Measurements from ENCODE around the gene PRRG4. TPM values are rescaled to one million over a fixed set of nuclear protein-coding genes. Genes with fewer than 3 reads are reported as not detected.

The PRRG4 gene
- total and polyA plus RNA-seq, 2 experiments from 2014 or later, result 3.0 to 12.1 TPM

- no peak overlapping the region for H2AFZ ChIP-seq
- H3K27me3 ChIP-seq, result no peaks in the 10 kb centered on the region
- H3K9me3 ChIP-seq (ENCODE audit: low read depth), result no peaks in the 10 kb centered on the region
- no peaks in the 10 kb centered on the region for H3K9me2 ChIP-seq (replicated peaks; ENCODE audit: insufficient read depth)
- H3K4me3 ChIP-seq, result no peak overlapping the region
- no peaks in the 10 kb centered on the region for H3K4me1 ChIP-seq (ENCODE audit: insufficient read depth)
- DNase-seq (ENCODE audit: low spot score), result peak; percentile 67
- H3K27ac ChIP-seq, result peak overlapping the region; percentile 70
- H3K36me3 ChIP-seq (replicated peaks; ENCODE audit: insufficient read depth, low read depth), result no peaks in the 10 kb centered on the region
- no peak for TF ChIP-seq CTCF (IDR thresholded peaks at IDR 0.05; ENCODE audit: poor library complexity)
- TF ChIP-seq EZH2 (IDR thresholded peaks at IDR 0.05; ENCODE audit: borderline replicate concordance), result no peak
- no peak for TF ChIP-seq EZH2phosphoT487 (IDR thresholded peaks at IDR 0.05; ENCODE audit: low read depth, severe bottlenecking, unreplicated experiment)
- H3K4me2 ChIP-seq, result peak overlapping the region; percentile 34
- no peaks in the 10 kb centered on the region for H4K20me1 ChIP-seq (ENCODE audit: insufficient read depth, poor library complexity, severe bottlenecking)
- no peaks in the 10 kb centered on the region for H3K79me2 ChIP-seq
- 66% methylated on average over 4 of the region's 4 CpGs for WGBS (ENCODE audit: low lambda C conversion rate, missing lambda C conversion rate)
Measured at GRCh38 chr11:32852207-32852606, 22.5 kb downstream of the PRRG4 start.

DNA sequence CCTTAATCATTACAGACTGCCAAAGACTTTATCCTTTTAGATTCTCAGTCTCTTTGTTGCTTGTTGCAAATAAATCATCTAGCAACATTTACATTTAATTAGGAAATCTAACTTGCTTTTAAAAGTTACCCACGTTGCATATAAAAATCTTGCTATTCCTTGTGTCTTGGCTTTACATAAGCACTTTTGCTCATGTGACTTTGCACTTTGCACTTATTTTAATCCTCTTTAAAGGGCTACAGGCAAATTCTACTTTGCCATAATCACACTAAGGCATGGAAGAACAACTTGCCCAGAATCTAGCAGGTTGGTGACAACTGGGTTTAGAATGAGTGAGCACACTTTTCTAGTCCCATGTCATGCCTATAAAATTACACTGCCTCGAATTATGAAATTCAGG lies 25.9 kb downstream of the PRRG4 start:
- Histone ChIP-seq H3K4me2 (no peak overlapping the region), H3K79me2 (no peaks in the 10 kb centered on the region), H3K9me3 (ENCODE audit: low read depth) (no peaks in the 10 kb centered on the region), H3K4me3 (no peak overlapping the region), H3K9me2 (replicated peaks; ENCODE audit: insufficient read depth) (no peaks in the 10 kb centered on the region), H3K36me3 (replicated peaks; ENCODE audit: insufficient read depth, low read depth) (no peaks in the 10 kb centered on the region), H2AFZ (no peak overlapping the region), H4K20me1 (ENCODE audit: insufficient read depth, poor library complexity, severe bottlenecking) (no peaks in the 10 kb centered on the region), H3K4me1 (ENCODE audit: insufficient read depth) (no peaks in the 10 kb centered on the region), H3K27me3 (no peaks in the 10 kb centered on the region), H3K27ac (no peak overlapping the region)
- peak; percentile 8 for DNase-seq (ENCODE audit: low spot score)
- TF ChIP-seq EZH2phosphoT487 (IDR thresholded peaks at IDR 0.05; ENCODE audit: low read depth, severe bottlenecking, unreplicated experiment), result no peak
- TF ChIP-seq CTCF (IDR thresholded peaks at IDR 0.05; ENCODE audit: poor library complexity), result no peak
- no peak for TF ChIP-seq EZH2 (IDR thresholded peaks at IDR 0.05; ENCODE audit: borderline replicate concordance)
- WGBS (ENCODE audit: low lambda C conversion rate, missing lambda C conversion rate), result 50% methylated on average over 2 of the region's 2 CpGs

DNA sequence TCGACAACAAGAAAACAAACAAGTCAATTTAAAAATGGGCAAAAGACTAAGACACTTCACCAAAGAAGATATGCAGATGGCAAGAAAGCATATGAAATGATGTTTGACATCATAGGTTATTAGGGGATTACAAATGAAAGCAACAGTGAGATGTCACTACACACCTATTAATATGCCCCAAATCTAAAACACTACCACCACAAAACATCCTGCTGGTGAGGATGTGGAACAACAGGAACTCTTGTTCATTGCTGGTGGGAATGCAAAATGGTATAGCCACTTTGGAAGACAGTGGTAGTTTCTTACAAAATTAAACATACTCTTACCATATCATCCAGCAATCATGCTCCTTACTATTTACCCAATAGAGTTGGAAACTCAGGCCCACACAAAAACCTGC lies 29.0 kb downstream of the PRRG4 start:
- no peak overlapping the region for H3K27ac ChIP-seq
- 89% methylated on average over 1 of the region's 1 CpG for WGBS (ENCODE audit: low lambda C conversion rate, missing lambda C conversion rate)

More for the DNA sequence above, 29.0 kb downstream of the PRRG4 start:
- Histone ChIP-seq H3K9me2 (replicated peaks; ENCODE audit: insufficient read depth) (no peaks in the 10 kb centered on the region), H2AFZ (no peak overlapping the region), H3K9me3 (ENCODE audit: low read depth) (no peaks in the 10 kb centered on the region), H3K4me2 (no peak overlapping the region), H3K79me2 (no peaks in the 10 kb centered on the region), H3K4me1 (ENCODE audit: insufficient read depth) (no peaks in the 10 kb centered on the region), H3K27me3 (no peaks in the 10 kb centered on the region), H3K36me3 (replicated peaks; ENCODE audit: insufficient read depth, low read depth) (no peaks in the 10 kb centered on the region), H4K20me1 (ENCODE audit: insufficient read depth, poor library complexity, severe bottlenecking) (no peaks in the 10 kb centered on the region), H3K4me3 (no peak overlapping the region)
- no peak for DNase-seq (ENCODE audit: low spot score)
- TF ChIP-seq CTCF (IDR thresholded peaks at IDR 0.05; ENCODE audit: poor library complexity) (no peak), EZH2 (IDR thresholded peaks at IDR 0.05; ENCODE audit: borderline replicate concordance) (no peak), EZH2phosphoT487 (IDR thresholded peaks at IDR 0.05; ENCODE audit: low read depth, severe bottlenecking, unreplicated experiment) (no peak)

Measured in hepatocyte (in vitro differentiated cells).